Vagina (tissue), 2 donors: ENCODE data around the gene CDH4.

Experiments
- POLR2A ChIP-seq, 2 donors: fragments of 450-650 bp; IDR thresholded peaks; one replicate each; pipeline ENCODE4 v1.6.1; 2017; ENCODE audit warnings: antibody characterized with exemption in 2 of 2, mild to moderate bottlenecking in 2 of 2, moderate library complexity in 2 of 2
- POLR2AphosphoS5 ChIP-seq, 2 donors: sonication (generic); formaldehyde crosslinking; IDR thresholded peaks; one replicate each; pipeline ENCODE4 v1.9.0; 2017; ENCODE audit warnings: antibody characterized with exemption in 2 of 2, mild to moderate bottlenecking in 2 of 2, low read depth in 1 of 2; ENCODE audit not compliant: insufficient read depth in 1 of 2
- TF ChIP-seq, protein P1 (sequence below), 3 experiments: fragments of 450-650 bp in 2 of 3; fragments of 200-600 bp in 1 of 3; sonication (generic) in 1 of 3; IDR thresholded peaks; one replicate each; pipeline ENCODE4 v1.5.1; 2017 to 2019; ENCODE audit warnings: antibody characterized with exemption in 3 of 3, mild to moderate bottlenecking in 2 of 3, moderate library complexity in 2 of 3

GRCh38 chr20:61611401-61612180, 359.5 kb downstream of the CDH4 start:
- TF ChIP-seq, protein P1, sequence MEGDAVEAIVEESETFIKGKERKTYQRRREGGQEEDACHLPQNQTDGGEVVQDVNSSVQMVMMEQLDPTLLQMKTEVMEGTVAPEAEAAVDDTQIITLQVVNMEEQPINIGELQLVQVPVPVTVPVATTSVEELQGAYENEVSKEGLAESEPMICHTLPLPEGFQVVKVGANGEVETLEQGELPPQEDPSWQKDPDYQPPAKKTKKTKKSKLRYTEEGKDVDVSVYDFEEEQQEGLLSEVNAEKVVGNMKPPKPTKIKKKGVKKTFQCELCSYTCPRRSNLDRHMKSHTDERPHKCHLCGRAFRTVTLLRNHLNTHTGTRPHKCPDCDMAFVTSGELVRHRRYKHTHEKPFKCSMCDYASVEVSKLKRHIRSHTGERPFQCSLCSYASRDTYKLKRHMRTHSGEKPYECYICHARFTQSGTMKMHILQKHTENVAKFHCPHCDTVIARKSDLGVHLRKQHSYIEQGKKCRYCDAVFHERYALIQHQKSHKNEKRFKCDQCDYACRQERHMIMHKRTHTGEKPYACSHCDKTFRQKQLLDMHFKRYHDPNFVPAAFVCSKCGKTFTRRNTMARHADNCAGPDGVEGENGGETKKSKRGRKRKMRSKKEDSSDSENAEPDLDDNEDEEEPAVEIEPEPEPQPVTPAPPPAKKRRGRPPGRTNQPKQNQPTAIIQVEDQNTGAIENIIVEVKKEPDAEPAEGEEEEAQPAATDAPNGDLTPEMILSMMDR (IDR thresholded peaks at IDR 0.05): no peak
- TF ChIP-seq POLR2A (IDR thresholded peaks at IDR 0.05) (no peak), POLR2AphosphoS5 (IDR thresholded peaks at IDR 0.05; ENCODE audit: insufficient read depth in 1 of 2, low read depth in 1 of 2) (no peak)
